ENCODE results near the gene SLC6A14. TPM values are rescaled to one million over a fixed set of nuclear protein-coding genes. Genes with fewer than 3 reads are reported as not detected.

SLC6A14 gene
- total and polyA plus RNA-seq, 2 of the 8 experiments (the other 6 are each of a cell fraction or from before 2014, with no cell fraction given) = not detected

DNA sequence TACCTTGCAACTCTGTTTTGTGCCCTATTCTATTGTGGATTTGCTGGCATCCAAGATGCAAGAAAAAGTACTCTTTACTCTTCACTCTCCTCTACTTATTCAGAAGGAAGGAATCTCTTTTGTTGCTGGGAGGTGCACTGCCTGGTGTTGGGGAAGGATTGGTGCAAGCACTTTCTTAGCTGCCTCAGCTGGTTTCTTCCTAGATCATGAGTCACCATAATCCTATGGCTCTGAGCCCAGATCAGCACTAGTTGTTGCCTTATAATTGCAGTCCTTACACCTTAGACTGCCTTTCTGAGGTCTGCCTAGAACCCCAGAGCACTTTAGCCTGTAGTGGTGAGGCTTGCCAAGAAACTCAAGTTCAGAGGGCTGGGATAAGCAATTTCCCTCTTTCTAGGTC lies 63.4 kb downstream of the SLC6A14 start:
- Histone ChIP-seq H3K27ac (ENCODE audit: low read depth, low read length) (no peak overlapping the region), H3K4ac (replicated peaks; ENCODE audit: insufficient read length, low read depth, low read length) (no peak overlapping the region), H2BK12ac (ENCODE audit: low read depth, low read length) (no peak overlapping the region), H4K8ac (ENCODE audit: extremely low read depth, insufficient read depth, low read length) (no peak overlapping the region), H3K9ac (replicated peaks in 1 of 4; ENCODE audit: extremely low read depth in 1 of 4, low read depth in 3 of 4, low read length in 3 of 4) (no peak overlapping the region), H2BK120ac (replicated peaks; ENCODE audit: low read depth, low read length) (no peak overlapping the region), H3K18ac (ENCODE audit: extremely low read depth, low read length) (no peak overlapping the region), H2BK15ac (ENCODE audit: low read length) (no peak overlapping the region), H3K79me2 (ENCODE audit: control insufficient read depth in 1 of 2, insufficient read depth in 2 of 2, low read length in 2 of 2) (no peaks in the 10 kb centered on the region), H2BK5ac (ENCODE audit: low read depth, low read length) (no peak overlapping the region), H3K4me3 (ENCODE audit: extremely low read depth in 1 of 4, insufficient read depth in 2 of 4, low read depth in 3 of 4, low read length in 4 of 4) (no peak overlapping the region), H3K27me3 (replicated peaks in 1 of 4; ENCODE audit: control insufficient read depth in 3 of 4, extremely low read depth in 1 of 4, insufficient read depth in 3 of 4, low read length in 3 of 4) (no peaks in the 10 kb centered on the region), H3K4me2 (ENCODE audit: insufficient read depth in 1 of 2, low read depth in 2 of 2, low read length in 2 of 2) (no peak overlapping the region), H3K9me3 (ENCODE audit: insufficient read depth in 2 of 2, low read depth in 1 of 2, low read length in 1 of 2) (no peaks in the 10 kb centered on the region), H2AFZ (ENCODE audit: low read length) (no peak overlapping the region), H3K36me3 (ENCODE audit: control insufficient read depth in 2 of 4, insufficient read depth in 4 of 4, low read length in 3 of 4) (no peaks in the 10 kb centered on the region), H4K20me1 (replicated peaks in 1 of 2; ENCODE audit: control insufficient read depth in 1 of 2, insufficient read depth in 2 of 2, low read length in 2 of 2) (no peaks in the 10 kb centered on the region), H3K23ac (ENCODE audit: insufficient read length) (no peak overlapping the region), H2BK20ac (ENCODE audit: low read length) (no peak overlapping the region), H2AK5ac (ENCODE audit: low read depth, low read length) (no peak overlapping the region), H3K4me1 (replicated peaks in 1 of 4; ENCODE audit: control insufficient read depth in 3 of 4, insufficient read depth in 4 of 4, low read length in 3 of 4) (no peaks in the 10 kb centered on the region), H4K5ac (ENCODE audit: insufficient read length, low read depth, low read length) (no peak overlapping the region), H3K14ac (ENCODE audit: insufficient read length) (no peak overlapping the region), H3K23me2 (ENCODE audit: low read depth, low read length) (no peaks in the 10 kb centered on the region), H3K79me1 (ENCODE audit: low read depth, low read length) (no peaks in the 10 kb centered on the region), H3K56ac (replicated peaks; ENCODE audit: insufficient read length, low read depth, low read length) (no peak overlapping the region), H4K91ac (replicated peaks; ENCODE audit: insufficient read length, low read length) (no peak overlapping the region)
- POLR2A ChIA-PET (ENCODE audit: partially characterized antibody) = no interaction called here
- DNase-seq (ENCODE audit: low read depth in 1 of 2, low spot score in 2 of 2) = no peak
- CTCF ChIA-PET (ENCODE audit: partially characterized antibody) = interaction anchor here (0.6 kb wide), 1 partner anchor 404 kb away, joined by 4 read pairs; no protein-coding TSS in a partner anchor
- no peak for FAIRE-seq
- TF ChIP-seq CREB1 (IDR thresholded peaks at IDR 0.05) (no peak), ZNF274 (IDR thresholded peaks at IDR 0.05; ENCODE audit: borderline replicate concordance, extremely low read depth, low read length) (no peak), RBBP5 (IDR thresholded peaks at IDR 0.05; ENCODE audit: borderline replicate concordance, low read depth, low read length) (no peak), TCF12 (IDR thresholded peaks at IDR 0.05; ENCODE audit: low read depth, low read length) (no peak)

All from H1 (cell line).